GM18498 (cell line): ENCODE results near the gene NBEAL2.
A peak's percentile ranks its signal among the peaks of the same experiment; 100 is the strongest.
"Not testable (repeated sequence)": the region's sequence is repeated elsewhere in the genome, so short reads cannot be mapped to it uniquely, and the experiment has no call there.

Experiments
- ATAC-seq: cut with Tn5 transposase; IDR thresholded peaks from one replicate; pipeline ENCODE4 v1.9.1; 2021; ENCODE audit warnings: mild to moderate bottlenecking, moderate library complexity; ENCODE audit not compliant: unreplicated experiment

Gene NBEAL2

GRCh38 chr3:47008234-47008796, 28.8 kb downstream of the NBEAL2 start:
- no peak for ATAC-seq

GRCh38 chr3:47008851-47009224, 29.4 kb downstream of the NBEAL2 start:
- no peak for ATAC-seq

DNA sequence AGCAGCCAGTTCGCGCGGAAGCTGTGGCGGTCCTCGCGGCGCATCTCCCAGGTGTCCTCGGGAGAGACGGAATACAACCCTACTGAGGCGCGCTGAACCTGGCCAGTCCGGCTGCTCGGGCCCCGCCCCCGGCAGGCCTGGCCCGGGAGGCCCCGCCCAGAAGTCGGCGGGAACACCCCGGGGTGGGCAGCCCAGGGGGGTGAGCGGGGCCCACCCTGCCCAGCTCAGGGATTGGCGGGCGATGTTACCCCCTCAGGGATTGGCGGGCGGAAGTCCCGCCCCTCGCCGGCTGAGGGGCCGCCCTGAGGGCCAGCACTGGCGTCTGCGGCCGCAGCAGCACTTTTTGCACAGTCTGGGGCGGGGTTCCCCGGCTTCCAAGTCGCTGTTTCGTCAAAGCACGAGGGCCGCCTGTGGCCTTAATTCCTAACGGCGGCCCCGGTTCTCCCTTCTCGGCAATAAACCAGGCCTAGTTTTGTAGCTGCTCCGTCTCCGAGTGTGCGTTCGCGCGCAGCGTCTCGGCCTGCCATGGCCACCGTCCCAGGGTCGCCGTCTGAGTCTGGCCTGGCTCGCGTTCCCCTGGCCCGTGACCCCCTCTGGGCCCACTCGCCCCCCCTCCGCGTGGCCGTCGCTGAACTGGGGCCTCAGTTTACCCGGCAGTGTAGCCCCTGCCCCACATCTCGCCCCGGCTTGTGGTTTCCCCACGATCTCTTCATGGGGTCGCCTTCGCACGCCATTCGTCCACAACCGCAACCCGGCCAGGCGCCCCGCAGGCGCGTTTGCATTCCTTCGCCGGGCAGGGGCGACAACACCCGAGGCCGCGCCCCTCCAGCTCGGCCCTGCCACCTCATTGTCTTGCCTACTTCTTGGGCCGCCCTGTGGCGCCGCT, 30.0 kb downstream of the NBEAL2 start:
- ATAC-seq: peak; percentile 86

GRCh38 chr3:47010111-47010712, 30.7 kb downstream of the NBEAL2 start:
- ATAC-seq: no peak

- no peak for ATAC-seq
Measured at GRCh38 chr3:47010910-47011309, 31.4 kb downstream of the NBEAL2 start.

- no peak for ATAC-seq
Measured at GRCh38 chr3:47011371-47011770, 31.9 kb downstream of the NBEAL2 start.

- no peak for ATAC-seq
Measured at GRCh38 chr3:47012342-47013230, 33.1 kb downstream of the NBEAL2 start.

DNA sequence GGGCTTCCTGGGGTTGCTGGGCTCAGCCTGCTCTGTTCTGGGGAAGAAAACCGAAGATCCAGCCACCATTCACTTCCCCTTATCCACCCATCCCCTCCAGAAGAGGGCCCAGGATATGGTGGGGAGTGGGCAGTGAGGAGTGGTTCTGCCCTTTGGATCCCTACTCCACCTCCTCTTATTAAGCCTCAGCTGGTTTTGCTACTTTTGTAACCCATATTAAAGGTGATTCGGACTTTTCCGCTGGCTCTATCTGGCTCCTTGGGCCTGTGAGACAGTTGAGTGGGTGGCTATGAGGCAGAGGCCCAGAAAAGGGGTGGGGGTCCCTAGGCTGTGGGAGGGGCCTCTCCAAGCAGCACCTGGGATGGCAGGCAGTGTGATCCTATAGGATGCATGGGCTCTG, 33.8 kb downstream of the NBEAL2 start:
- no peak for ATAC-seq

DNA sequence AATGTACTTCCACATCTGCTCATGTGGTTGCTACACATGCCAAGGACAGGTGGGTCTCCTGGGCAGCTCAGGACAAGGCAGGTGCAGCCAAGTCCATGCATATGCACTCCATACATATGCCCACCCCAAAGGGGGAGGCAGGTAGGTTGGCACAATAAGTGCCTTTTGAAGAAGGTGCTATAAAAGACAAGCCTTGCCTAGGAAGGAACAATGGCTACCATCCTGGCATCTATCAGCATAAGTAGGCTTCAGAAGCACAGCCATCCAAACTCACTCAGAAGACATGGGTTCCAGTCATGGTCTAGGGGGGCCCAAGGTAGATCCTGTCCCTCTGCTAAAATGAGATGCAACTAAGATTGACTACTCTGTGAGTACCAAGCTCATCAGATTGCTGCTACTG, 34.6 kb downstream of the NBEAL2 start:
- ATAC-seq: no peak

- ATAC-seq: no peak
Measured at GRCh38 chr3:47015151-47015550, 35.7 kb downstream of the NBEAL2 start.

DNA sequence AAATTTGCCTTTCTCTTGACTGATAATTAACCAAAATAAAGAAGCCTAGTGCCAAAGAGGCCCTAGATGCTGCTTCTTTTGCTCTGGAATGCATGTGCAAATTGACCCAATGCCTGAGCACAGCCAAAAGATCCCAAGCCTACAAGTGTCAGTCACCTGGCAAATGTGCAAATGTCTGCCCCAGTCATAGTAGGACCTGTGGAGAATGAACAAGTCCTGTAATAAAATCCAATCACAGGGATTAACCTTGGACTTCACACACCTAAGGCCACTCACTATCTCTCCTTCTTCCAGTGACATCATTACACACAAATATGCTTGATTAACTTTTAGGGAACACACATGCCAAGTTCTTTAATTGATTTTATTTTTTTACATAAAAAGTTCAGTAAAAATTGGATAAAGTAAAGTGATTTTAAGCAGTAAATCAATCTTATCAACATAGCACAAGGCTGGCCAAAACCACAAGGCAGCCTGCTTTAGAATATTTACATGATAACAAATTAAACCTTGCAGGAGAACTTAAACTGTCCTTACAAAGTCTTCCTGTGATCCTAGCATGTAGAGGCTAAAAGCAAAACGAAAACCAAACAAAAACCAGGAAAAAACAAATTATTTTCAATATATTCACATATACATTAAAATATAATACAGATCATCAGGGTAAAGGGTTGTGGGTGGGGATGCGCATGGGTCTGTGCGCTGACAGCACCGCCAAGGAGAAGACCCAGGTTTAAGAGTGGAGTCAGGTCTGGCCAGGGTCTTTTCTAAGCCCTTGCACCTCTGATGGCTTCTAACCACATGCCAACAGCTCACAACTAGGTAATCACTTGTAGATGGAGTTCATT, 36.8 kb downstream of the NBEAL2 start:
- ATAC-seq: no peak

- ATAC-seq: no peak
Measured at GRCh38 chr3:47016934-47017435, 37.5 kb downstream of the NBEAL2 start.

DNA sequence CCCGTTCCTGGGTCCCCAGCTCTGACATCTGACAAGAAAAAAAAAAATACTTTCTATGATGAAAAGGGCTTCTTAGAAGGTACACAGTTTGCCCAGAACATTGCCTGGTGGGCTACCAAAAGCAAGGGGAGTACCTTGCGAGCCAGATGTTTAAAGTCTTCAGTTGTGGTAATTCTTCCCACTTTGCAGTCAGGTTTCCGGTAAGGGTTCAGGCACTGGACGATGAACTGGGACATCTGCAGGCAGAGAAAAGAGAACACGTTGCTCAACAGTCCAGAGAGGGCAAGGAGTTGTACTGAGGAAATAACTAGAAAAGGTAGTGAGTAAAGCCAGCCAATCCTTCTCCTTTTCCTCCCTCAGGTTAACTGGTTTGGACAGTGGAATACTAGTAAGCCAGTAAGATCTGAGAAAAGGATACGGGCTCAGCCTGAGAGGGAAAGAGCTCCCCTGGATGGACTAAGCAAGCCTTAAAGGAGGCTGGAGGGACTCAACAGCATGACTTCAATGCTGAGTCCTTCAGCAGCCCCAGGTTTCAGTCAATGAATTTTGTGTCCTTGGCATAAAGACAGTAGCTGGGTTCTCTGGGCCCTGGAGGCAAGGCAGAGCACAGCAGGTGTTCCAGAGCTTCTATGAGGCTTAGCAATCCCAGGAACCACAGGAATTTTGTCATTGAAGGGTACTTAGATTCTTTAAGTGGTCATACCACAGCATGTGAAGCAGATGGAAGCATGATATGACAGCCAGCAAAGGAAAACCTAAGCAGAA, 38.2 kb downstream of the NBEAL2 start:
- no peak for ATAC-seq

GRCh38 chr3:47018269-47018611, 38.8 kb downstream of the NBEAL2 start:
- no peak for ATAC-seq

GRCh38 chr3:47019201-47019600, 39.7 kb downstream of the NBEAL2 start:
- ATAC-seq: peak; percentile 50

DNA sequence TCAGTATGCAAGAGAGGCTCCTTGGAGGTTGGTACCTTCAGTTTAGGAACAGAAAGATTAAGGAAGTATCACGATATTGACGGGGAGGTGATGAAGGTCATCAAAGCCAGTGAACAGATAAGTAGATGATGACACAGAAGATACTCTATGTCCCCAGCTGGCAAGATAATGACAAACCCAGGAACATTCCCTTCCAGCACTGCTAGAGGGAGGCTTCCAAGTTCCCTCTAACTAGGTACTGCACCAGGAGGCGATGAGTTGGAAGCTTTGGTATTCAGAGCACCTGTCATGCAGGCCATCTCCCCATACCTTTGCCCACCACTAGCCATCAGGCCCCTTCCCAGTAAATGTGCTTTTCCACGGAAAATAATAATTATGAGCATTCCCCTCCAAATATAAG, 40.8 kb downstream of the NBEAL2 start:
- no peak for ATAC-seq

DNA sequence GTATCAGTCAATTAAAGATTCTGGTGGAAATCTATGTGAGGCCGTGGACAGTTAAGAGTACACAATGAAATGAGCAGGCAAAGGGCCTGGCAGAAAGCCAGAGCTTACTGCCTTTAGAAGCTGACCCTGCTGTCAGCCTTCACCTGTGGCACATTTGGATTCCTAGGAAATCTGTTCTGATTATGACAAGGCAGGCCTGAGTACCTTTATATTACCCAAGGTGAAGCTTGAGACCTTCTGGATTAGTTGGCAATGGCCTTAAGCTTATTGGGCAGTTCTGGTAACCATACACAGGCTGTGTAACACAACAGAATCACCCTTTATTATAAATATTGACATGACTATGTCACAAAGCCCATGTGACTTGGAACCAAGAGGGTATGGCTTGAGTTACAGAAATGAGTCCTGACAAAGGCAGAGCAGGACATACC, 43.2 kb downstream of the NBEAL2 start:
- no peak for ATAC-seq

- no peak for ATAC-seq
Measured at GRCh38 chr3:47024932-47025331, 45.5 kb downstream of the NBEAL2 start.

GRCh38 chr3:47026432-47026831, 47.0 kb downstream of the NBEAL2 start:
- ATAC-seq: not testable (repeated sequence)
